Kidney epithelial cell (primary cell): ENCODE results near the gene PPT2. TPM values are rescaled to one million over a fixed set of nuclear protein-coding genes. Genes with fewer than 3 reads are reported as not detected.

Source experiments
- DNase-seq: peaks from one replicate; pipeline ENCODE4 v3.0.0-alpha.2; 2010; ENCODE audit warnings: low read depth
- H3K27me3 ChIP-seq: 2 replicates; pipeline ENCODE4 v1.6.0; 2011; ENCODE audit warnings: low read length; ENCODE audit not compliant: control insufficient read depth, insufficient read depth
- H3K36me3 ChIP-seq: 2 replicates; pipeline ENCODE4 v1.5.1; 2011; ENCODE audit warnings: low read length; ENCODE audit not compliant: control insufficient read depth, insufficient read depth
- H3K4me3 ChIP-seq: 2 replicates; pipeline ENCODE4 v1.5.1; 2011; ENCODE audit warnings: low read depth, mild to moderate bottlenecking, control low read depth, low read length
- CTCF ChIP-seq: IDR thresholded peaks from 2 replicates; pipeline ENCODE4 v1.5.1; 2011; ENCODE audit warnings: mild to moderate bottlenecking, moderate library complexity, low read length, control low read depth, inconsistent platforms; ENCODE audit not compliant: insufficient read depth, poor library complexity, severe bottlenecking
- total RNA-seq: library from RNA; depleted of rRNA; stranded (reverse); fragments of >200 nt; gene quantifications from 2 replicates; pipeline ENCODE4 v1.2.3, GENCODE V29; 2015

PPT2 gene
- total RNA-seq, 1 donor from 2014 or later, result 12.9 TPM

GRCh38 chr6:32113386-32114352, 40.3 kb upstream of the PPT2 start:
- no peak for DNase-seq
- H3K36me3 ChIP-seq, result peaks cover 3% of the 10 kb centered on the region
- TF ChIP-seq CTCF, result peak; percentile 33
- H3K27me3 ChIP-seq, result peaks cover 17% of the 10 kb centered on the region
- no peak overlapping the region for H3K4me3 ChIP-seq

- no peak for DNase-seq
- no peak overlapping the region for H3K4me3 ChIP-seq
These were observed 39.1 kb upstream of the PPT2 start for GRCh38 chr6:32114796-32115195.

GRCh38 chr6:32115623-32116022, 38.3 kb upstream of the PPT2 start:
- Histone ChIP-seq H3K27me3 (peaks cover 1% of the 10 kb centered on the region), H3K36me3 (peaks cover 3% of the 10 kb centered on the region), H3K4me3 (no peak overlapping the region)
- no peak for DNase-seq
- no peak for TF ChIP-seq CTCF

More at GRCh38 chr6:32114796-32115195, 39.1 kb upstream of the PPT2 start:
- TF ChIP-seq CTCF, result no peak
- Histone ChIP-seq H3K36me3 (peaks cover 3% of the 10 kb centered on the region), H3K27me3 (peaks cover 8% of the 10 kb centered on the region)

- peaks cover 3% of the 10 kb centered on the region for H3K36me3 ChIP-seq
- no peak for DNase-seq
- no peaks in the 10 kb centered on the region for H3K27me3 ChIP-seq
- TF ChIP-seq CTCF, result peak; percentile 54
- H3K4me3 ChIP-seq, result no peak overlapping the region
These were observed 37.3 kb upstream of the PPT2 start for GRCh38 chr6:32116674-32117073.

GRCh38 chr6:32117461-32117860, 36.5 kb upstream of the PPT2 start:
- no peaks in the 10 kb centered on the region for H3K27me3 ChIP-seq
- peaks cover 5% of the 10 kb centered on the region for H3K36me3 ChIP-seq
- no peak for TF ChIP-seq CTCF
- H3K4me3 ChIP-seq, result no peak overlapping the region
- DNase-seq, result no peak
